OCI-M1 (cell line): ENCODE results near the gene PDCD1LG2.
"Not testable (repeated sequence)": the region's sequence is repeated elsewhere in the genome, so short reads cannot be mapped to it uniquely, and the experiment has no call there.

Experiments
- DNase-seq: peaks from one replicate; lab custom pipeline; 2025; lab: John Stamatoyannopoulos, UW

Gene PDCD1LG2

DNA sequence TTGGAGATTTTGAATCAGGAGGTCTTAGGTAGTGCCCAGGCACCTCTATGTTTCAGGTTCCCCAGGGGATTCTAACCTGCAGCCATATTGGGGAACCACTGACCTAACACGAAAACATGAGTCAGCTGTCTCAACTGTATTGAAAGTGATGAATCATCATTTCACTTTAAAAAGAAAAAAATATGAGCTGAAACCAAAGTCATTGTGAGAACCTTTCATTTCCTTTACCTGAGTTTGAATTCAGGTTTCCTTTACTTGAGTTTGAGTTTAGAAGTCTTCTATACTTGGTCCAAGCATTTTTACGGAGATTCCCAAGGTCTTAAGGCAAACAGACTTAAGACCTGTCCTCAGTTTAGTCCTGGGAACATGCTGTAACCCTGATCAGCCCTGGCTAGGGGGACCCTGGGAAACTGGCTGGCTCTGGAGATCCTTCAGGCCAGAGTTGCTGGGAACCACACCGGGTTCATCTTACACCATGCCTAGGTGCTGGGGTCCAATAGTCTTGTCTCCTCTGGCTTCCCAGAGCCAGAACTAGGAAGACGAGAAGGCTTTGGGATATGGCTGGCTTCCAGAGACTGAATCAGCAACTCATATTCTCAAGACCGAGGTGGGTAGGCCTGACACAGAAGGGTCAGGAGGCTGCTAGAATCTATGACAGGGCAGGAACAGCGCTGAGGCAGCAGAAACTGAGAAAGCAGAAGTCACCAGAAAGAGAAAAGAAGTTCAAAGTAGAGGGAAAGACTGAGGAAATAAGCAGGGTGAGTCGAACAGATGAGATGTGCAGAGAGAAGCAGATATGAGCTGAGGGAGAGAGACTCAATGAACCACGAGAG is 16.4 kb upstream of the PDCD1LG2 start:
- DNase-seq = peak; percentile 100

DNA sequence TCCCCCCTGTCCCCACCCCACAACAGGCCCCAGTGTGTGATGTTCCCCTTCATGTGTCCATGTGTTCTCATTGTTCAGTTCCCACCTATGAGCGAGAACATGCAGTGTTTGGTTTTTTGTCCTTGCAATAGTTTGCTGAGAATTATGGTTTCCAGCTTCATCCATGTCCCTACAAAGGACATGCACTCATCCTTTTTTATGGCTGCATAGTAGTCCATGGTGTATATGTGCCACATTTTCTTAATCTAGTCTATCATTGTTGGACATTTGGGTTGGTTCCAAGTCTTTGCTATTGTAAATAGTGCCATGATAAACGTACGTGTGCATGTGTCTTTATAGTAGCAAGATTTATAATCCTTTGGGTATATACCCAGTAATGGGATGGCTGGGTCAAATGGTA is 15.6 kb upstream of the PDCD1LG2 start:
- not testable (repeated sequence) for DNase-seq

DNA sequence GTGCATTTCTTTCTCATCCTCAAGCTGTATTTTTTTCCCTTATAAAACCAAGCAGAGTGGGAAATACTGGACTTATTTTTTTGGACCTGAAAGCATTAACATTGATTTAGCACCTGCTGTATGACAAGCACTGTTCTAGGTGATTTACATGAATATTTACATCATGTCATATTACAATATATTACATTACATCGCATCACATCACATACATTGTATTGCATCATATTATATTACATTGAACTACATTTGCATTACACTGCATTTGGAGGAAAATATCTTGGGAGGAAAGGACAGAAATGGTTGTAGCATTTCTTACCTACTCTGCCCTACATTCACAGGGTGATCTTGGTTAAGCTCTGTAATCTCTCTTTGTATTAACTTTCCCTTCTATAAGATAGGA is 11.2 kb upstream of the PDCD1LG2 start:
- peak; percentile 97 for DNase-seq

DNA sequence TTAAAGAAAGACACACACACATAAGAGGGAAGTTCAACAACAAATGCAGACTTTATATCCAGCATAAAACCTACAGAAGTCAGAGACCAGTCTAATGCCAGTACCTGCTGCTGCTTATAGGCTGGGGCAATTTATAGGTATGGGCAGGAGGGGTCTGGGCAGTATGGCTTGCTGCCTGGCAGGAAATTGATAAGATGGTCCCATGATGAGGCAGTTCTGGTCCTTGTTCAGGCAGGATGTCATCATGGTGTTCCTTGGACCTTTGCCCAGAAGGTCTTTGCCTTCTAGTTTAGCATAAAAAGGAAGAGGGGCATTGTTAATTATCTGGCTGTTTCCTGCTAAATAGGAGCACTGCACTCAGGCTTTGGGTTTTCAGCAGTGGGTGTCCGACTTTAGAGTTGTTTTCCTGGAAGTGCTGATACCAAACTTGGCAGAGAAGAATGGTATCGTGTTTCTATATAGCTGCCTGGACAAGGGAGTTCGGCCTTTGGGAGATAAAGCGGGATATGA is 10.4 kb upstream of the PDCD1LG2 start:
- peak; percentile 100 for DNase-seq

DNA sequence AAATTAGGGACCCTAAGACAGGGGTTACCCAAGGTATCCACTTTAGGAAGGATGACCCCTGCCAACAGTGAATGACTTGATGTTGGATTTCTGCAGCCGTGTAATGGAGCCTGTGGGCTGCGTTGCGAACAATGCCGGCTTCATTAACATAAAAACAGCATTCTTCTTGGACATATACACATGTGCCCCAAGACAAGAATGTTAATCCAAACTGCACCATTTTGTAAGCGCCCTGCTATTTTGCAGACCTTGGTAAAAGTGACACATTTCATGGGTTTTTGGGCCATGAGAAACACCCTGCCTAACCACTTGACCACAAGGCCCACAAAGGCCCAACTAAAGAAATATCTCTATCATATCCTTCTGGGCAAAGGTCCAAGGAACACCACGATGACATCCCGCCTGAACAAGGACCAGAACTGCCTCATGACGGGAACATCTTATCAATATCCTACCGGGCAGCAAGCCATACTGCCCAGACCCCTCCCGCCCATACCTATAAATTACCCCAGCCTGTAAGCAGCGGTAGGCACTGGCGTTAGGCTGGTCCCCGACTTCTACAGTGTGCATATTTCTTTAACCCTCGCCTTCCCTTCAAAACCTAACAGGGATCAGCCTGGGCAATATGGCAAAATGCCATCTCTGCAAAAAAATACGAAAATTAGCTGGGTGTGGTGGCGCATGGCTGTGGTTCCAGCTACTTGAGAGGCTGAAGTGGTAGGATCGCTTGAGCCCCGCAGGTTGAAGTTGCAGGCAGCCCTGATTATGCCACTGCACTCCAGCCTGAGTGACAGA is 9.7 kb upstream of the PDCD1LG2 start:
- peak; percentile 100 for DNase-seq

DNA sequence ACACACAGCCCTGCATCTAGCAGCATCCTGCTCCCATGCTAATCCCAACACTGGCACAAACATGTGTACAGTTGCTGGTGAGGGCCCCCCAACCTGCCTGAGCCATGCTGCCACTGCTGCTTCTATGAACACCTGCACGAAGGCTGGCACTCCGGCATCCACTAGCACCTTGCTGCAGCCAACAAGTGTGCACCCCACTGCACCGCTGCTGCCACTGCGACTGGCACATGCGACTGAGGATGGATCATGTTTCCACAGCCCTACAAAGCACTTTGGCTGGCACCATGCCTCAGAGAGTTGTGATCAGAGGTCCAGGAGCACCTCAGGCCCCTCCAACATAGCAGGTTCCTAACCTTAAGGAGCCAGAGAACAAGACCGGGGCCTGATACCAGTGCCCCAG is 7.8 kb upstream of the PDCD1LG2 start:
- DNase-seq = no peak

DNA sequence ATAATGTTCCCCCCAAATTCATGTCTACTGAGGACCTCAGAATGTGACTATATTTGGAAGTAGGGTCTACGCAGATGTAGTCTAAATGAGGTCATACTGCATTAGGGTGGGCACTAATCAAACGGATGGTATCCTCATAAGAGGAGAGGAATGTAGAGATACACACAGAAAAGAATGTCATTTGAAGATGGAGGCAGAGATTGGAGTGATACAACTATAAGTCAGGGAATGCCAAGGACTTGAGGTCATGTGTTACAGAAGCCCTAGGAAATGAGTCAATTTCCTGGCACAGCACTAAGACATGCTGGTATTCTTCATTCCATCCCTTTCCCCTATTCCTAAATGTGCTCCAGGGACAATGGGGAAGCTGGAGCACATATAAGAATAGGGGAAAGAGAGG is 758 bp upstream of the PDCD1LG2 start:
- DNase-seq = no peak

DNA sequence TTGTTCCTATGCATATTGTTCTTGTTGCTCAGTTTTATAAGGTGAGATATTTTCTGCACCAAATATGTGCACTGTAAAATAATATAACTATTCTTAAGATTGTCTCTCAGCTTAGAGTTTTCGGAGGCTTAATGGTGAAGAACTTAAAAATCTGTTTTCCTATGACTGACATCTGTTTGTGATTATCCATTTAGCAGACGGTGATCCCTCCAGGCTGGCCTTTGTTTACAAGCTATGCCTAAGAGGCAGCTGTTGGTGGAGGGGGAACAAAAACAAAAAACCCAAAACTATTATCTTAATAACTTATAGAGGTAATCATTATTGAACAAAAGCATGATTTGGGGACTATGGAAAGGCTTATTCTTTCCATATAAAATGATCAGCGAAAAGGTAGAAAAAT is 658 bp downstream of the PDCD1LG2 start:
- DNase-seq = no peak

DNA sequence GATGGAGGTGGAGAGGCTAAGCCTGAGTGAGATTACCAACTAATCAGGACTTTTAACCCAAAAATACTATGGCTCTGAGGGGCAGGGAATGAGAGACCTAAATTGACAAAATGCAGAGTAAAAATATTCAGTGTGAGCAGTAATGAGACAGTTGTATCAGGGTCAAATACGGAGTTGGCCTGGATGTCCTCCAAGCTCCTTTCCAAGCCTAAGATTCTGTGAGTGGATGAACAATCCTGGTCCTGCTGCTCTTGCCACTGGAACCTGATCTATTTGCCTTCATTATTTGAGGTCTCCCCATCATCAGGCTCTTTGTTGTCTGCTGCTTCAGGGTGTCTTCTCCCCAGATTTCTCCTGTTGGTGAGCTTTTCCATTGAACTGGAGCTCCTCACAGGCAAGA is 1.1 kb downstream of the PDCD1LG2 start:
- no peak for DNase-seq

DNA sequence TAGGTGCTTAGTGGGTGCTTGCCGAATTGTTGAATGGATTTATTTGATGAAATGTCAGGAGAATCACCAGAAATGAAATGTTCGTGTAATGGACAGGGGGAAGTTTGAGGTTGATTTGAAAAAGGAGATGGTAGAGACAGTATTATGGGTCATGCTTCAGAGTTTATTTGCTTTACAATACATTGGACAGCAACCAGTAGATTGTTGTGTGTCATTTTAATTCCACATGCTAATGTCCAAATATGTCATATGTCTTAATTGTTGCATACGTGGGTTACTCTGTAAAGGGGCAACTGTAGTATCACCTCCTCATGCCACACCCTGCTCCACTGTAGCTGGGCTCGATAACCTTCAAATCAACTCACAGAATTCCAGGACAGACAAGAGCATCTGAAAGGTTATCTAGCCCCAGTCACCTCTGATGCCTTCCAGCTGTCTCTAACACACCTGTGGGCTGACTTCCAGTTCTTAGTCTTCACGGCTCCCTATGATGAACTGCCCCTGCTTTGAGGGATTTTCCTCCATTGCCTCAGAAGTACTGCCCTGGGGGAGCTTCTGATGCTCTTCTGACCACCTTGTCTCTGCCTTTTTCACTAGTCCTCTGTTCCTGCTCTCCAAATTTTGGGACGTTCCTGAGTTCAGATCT is 1.7 kb downstream of the PDCD1LG2 start:
- no peak for DNase-seq

DNA sequence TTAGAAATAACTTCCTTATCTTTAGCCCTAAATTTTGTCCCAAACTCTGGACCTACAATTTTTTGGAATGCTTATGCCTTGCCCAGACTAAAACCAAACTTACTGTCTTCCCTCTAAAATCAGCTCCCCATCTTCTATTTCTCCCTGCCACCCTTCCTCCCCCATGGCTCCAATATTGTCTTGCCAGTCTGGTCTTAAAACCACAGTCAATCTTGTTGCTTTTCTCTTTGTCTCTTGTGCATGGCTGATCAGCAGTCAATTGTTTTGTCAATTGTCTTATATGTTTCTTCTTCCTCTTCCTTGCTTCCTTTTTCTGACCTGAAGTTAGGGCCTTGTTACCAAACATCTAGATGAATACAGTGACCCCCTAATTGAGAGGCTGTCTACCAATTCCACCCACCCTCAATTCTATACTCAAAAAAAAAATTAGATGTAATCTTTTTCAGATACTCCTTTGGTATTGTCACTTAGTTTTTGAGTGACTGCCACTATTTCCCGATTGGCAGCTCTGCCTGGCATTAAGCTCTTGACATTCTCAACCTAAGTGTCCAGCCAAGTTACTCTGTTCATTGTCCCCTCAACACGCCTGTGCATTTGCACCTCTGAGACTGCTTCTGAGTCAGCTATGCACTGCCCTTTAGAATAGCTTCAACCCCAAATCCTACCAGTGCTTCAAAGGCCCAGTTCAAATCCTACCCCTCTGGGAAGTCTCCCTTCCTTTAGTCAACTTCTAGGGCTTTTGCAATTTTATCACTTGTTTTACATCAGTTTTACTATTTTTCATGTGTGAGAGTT is 2.5 kb downstream of the PDCD1LG2 start:
- no peak for DNase-seq

DNA sequence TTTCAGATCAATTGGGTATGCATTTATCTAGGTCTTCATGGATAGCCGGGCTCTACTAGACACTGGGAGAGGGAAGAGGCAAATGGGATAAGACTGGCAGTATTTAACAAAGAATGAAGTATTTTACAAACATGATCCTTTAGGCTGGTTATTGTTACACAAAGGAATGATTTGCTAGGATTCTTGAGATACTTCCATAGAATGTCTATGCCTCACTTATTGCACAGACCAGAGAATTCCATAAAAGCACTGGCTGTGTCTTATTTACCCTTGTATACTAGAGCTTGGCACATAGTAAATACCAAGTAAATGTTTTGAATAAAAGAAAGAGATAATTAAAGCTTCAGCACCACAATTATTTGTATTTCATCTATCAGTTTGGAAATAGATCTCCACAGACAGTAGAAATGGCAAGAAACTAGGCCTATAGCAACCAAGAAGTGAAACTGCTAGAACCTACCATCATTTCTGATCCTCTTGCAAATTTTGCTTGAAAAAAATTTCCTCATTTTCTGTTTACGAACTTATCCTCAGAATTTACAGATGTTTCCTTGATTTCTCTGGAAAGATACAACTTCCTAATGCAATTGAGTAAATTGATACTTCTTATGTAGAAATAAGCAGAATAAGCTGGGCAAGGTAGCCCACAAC is 3.8 kb downstream of the PDCD1LG2 start:
- DNase-seq = no peak

DNA sequence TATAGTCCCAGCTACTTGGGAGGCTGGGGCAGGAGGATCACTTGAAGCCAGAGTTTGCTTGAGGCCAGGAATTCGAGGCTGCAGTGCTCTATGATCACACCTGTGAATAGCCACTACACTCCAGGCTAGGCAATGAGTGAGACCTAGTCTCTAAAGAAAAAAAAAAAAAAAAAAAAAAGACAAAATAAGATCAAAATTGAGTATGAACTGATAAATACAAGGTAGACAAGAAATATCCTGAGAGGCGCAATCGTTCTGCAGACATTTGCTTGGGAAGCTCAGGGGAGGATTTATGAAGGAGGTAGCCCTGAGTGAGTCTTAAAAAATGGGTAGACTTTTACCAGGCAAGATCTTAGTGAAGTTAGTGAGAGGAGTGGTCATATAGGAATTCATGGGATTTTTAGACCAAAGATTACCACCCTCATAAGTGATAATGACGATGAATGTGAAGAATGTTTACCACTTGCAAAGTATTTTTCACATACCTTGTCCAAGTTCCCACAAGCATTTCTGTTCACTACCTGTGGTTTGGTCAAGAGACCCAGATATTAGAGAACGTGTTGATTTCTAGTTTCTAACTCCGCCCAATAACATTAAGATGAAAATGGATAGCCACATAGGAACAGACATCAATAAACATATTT is 4.4 kb downstream of the PDCD1LG2 start:
- DNase-seq = no peak

DNA sequence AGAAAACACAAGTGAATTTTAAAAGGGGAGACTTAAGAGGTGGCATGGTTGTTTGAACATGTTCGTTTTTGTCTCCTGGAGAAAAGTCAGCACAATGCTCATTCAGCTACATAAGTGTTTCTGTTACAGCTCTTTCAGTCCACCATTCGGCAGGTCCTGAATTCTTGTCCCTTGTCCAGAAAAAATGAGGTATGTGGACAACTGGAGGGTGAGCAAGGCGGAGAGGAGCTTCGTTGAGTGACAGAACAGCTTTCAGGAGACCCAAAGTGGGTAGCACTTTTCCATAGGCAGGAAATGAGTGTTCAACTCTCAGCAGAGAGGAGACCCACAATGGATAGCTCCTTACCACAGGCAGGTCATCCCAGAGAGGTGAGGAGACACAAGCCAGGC is 4.9 kb downstream of the PDCD1LG2 start:
- DNase-seq = no peak

DNA sequence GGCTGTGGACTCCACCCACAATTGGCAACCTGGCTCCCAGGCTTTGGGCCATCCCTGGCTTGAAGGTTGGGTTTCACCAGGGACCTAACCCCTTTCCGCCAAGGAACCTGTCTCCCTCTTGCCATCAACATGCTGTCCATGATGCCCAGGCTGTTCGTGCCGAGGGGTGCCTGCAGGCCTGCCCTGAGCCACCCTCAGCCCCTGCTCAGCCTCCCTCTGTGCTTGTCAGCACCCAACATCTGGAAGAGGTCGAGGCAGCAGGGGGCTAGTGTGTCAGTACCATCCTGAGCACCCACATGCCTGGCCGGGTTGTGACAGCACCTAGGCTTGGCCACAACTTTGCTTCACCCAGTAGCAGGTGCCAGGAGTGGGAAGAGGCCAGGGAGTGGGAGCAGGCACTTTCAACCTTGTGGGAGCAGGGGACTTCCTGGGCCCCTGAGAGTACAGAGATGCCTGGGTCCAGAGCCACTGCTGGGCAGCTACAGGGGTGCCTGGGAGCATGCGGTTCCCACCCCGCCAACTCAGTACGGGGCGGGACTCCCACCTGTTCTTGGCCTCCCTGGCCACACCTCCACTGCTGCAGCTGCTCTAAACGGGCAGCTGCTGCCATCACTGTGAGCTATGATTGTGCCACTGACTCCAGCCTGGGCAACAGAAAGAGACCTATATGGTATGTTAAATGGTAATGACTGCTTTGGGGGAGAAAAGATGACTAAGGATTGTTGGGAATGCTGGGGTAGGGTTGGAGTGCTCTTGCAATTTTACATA is 6.3 kb downstream of the PDCD1LG2 start:
- DNase-seq = no peak

DNA sequence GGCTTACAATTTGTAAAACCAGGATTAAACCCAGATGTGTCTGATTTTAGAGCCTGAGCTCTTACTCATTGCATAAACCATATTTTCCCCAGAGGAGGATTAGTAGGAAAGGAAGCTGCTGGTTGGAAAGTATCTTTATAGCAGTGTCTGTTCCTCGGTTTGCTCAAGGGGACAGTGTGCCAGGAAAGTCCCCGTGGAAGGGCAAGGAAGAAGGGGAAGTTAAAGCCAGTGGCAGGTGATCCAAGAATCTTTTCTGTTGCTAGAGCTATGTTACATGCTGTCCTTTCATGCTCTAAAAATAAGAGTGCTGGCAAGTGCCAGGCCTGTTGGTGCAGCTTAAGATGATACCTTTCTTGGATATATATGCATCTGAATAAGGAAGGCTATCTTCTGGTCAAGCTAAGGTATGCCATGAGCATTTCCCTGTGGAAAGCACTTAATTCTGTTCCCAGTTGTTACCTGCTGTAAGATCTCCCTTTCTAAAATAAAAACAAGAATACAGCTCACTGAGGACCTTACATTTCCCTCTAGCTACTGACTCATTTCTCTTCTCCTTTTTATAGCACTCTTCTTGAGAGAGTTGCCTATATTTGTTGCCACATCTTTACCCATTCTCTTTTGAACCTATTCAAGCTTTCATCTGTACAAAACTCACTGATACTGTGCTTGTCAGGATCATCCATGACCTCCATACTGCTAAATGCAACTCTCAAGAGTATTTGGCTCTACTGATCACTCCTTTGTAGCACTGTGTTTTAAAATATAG is 8.0 kb downstream of the PDCD1LG2 start:
- no peak for DNase-seq

DNA sequence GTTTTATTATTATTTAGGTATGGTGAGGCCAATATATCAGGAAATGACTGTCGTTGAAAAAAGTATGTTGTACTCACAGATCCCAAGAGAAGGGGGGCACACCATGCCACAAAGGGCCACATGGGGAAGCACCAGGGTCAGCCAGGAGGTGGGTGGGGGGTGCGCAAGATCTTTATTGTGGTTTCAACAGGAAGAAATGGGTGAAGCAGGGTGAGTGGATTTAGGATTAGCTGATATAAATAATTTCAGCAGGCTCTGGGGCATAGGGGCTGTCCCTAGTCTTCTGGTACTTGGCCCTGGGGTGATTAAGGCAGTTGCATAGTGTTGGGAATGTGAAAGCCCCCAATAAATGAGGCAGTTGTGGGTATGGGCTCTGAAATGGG is 8.6 kb downstream of the PDCD1LG2 start:
- DNase-seq = no peak

DNA sequence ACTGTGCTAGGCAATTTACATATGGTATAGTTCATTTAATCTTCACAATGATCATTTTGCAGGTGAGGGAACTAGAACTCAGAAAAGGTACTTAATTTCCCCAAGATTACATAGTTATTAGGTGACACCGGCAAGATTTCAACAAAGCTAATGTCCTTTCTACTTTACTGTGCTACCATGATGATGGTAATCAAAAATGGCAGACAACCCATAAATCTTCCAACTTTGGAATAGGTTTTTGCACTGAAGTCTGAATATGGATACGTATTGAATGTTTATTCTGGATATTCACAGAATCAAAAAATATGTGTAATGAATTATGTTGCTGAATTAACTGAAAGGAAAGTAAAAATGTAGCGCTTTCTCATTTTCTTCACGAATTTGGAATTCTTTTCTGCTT is 13.8 kb downstream of the PDCD1LG2 start:
- no peak for DNase-seq

DNA sequence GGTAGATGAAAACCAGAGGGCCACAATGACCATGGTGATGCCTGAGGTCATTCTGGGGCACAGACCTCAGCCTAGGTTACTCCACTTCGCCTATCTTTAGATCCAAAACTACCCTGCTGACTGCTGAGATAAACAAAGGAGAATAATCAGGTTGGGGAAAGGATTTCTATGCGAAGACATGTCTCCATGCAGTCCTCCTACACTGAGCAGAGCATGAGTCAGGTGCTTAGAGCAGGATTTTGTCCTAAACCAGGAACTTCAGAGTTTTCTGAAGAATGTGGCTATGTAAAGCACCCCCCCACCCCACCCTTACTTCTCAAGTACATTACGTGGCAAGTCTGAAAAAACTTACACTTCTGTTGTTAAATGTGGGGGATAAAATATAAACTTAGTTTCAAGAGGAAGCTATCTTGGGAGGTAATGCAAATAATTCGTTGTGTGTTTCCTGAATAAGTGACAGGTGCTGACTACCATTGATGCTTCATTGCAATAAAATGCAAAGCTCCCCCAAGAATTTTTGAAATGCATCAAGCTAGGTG is 19.4 kb downstream of the PDCD1LG2 start:
- DNase-seq = peak; percentile 90
